Loucy (cell line): ENCODE measurements around the gene CPT1B.

Source experiments
- H2AFZ ChIP-seq: fragments of 200-600 bp; sonication (generic); 2 replicates; pipeline ENCODE4 v1.6.0; 2016; ENCODE audit warnings: antibody characterized with exemption, mild to moderate bottlenecking, low read length, moderate library complexity
- H3F3A ChIP-seq: fragments of 200-600 bp; 2 replicates; pipeline ENCODE4 v1.6.0; 2016; ENCODE audit warnings: antibody characterized with exemption, low read depth, mild to moderate bottlenecking
- H3K27me3 ChIP-seq: fragments of 200-600 bp; sonication (generic); 2 replicates; pipeline ENCODE4 v1.6.1; 2014; ENCODE audit warnings: low read length, mild to moderate bottlenecking; ENCODE audit not compliant: insufficient read depth, poor library complexity, severe bottlenecking
- H3K36me3 ChIP-seq: fragments of 200-600 bp; sonication (generic); 2 replicates; pipeline ENCODE4 v1.6.1; 2016; ENCODE audit warnings: low read length; ENCODE audit not compliant: insufficient read depth
- H3K4me1 ChIP-seq: fragments of 200-600 bp; sonication (generic); 2 replicates; pipeline ENCODE4 v1.5.1; 2014; ENCODE audit warnings: low read length, mild to moderate bottlenecking; ENCODE audit not compliant: insufficient read depth, poor library complexity, severe bottlenecking
- H3K4me2 ChIP-seq: fragments of 200-600 bp; sonication (generic); 2 replicates; pipeline ENCODE4 v1.6.0; 2014; ENCODE audit warnings: antibody characterized with exemption, low read length, low read depth, mild to moderate bottlenecking; ENCODE audit not compliant: poor library complexity, severe bottlenecking
- H3K4me3 ChIP-seq: fragments of 200-600 bp; sonication (generic); 2 replicates; pipeline ENCODE4 v1.5.1; 2014; ENCODE audit warnings: low read length, mild to moderate bottlenecking, mixed read lengths; ENCODE audit not compliant: poor library complexity, severe bottlenecking
- H3K79me2 ChIP-seq: fragments of 200-600 bp; sonication (generic); 2 replicates; pipeline ENCODE4 v1.6.1; 2014; ENCODE audit warnings: low read length; ENCODE audit not compliant: insufficient read depth
- H3K9ac ChIP-seq: fragments of 200-600 bp; sonication (generic); 2 replicates; pipeline ENCODE4 v1.6.0; 2014; ENCODE audit warnings: mild to moderate bottlenecking, low read depth, low read length, moderate library complexity; ENCODE audit not compliant: poor library complexity, severe bottlenecking
- H3K9me2 ChIP-seq: fragments of 200-600 bp; sonication (generic); replicated peaks from 2 replicates; pipeline ENCODE4 v1.6.1; 2016; ENCODE audit warnings: low read depth, low read length, mixed read lengths
- H3K9me3 ChIP-seq: fragments of 200-600 bp; sonication (generic); 2 replicates; pipeline ENCODE4 v1.6.1; 2014; ENCODE audit warnings: mild to moderate bottlenecking, antibody characterized with exemption, low read length, low read depth; ENCODE audit not compliant: insufficient read depth
- H4K20me1 ChIP-seq: fragments of 200-600 bp; sonication (generic); 2 replicates; pipeline ENCODE4 v1.6.0; 2014; ENCODE audit warnings: antibody characterized with exemption, low read length, mild to moderate bottlenecking; ENCODE audit not compliant: insufficient read depth, poor library complexity, severe bottlenecking
- CTCF ChIP-seq: fragments of 200-600 bp; sonication (generic); conservative IDR thresholded peaks from 2 replicates; pipeline ENCODE4 v1.5.1; 2014; ENCODE audit warnings: mild to moderate bottlenecking, antibody characterized with exemption, low read length
- EZH2phosphoT487 ChIP-seq: fragments of 200-600 bp; IDR thresholded peaks from 2 replicates; pipeline ENCODE4 v1.6.1; 2018; ENCODE audit warnings: antibody characterized with exemption, mild to moderate bottlenecking, moderate library complexity, borderline replicate concordance

Gene CPT1B

GRCh38 chr22:50577697-50577986 lies 585 bp downstream of the CPT1B start:
- Histone ChIP-seq H3F3A (no peaks in the 10 kb centered on the region), H2AFZ (no peak overlapping the region), H3K9ac (no peak overlapping the region), H3K9me2 (no peaks in the 10 kb centered on the region), H3K9me3 (no peaks in the 10 kb centered on the region), H3K4me1 (peaks cover 12% of the 10 kb centered on the region), H4K20me1 (no peaks in the 10 kb centered on the region), H3K4me3 (no peak overlapping the region), H3K27me3 (no peaks in the 10 kb centered on the region), H3K79me2 (peaks cover 16% of the 10 kb centered on the region), H3K36me3 (no peaks in the 10 kb centered on the region), H3K4me2 (no peak overlapping the region)
- no peak for TF ChIP-seq CTCF
- TF ChIP-seq EZH2phosphoT487 = no peak

- no peak overlapping the region for H3K4me2 ChIP-seq
- peaks cover 15% of the 10 kb centered on the region for H3K79me2 ChIP-seq
- TF ChIP-seq CTCF (no peak), EZH2phosphoT487 (no peak)
- H3F3A ChIP-seq = no peaks in the 10 kb centered on the region
- H3K4me1 ChIP-seq = peaks cover 12% of the 10 kb centered on the region
- no peak overlapping the region for H3K4me3 ChIP-seq
- H3K9me2 ChIP-seq = no peaks in the 10 kb centered on the region
- H2AFZ ChIP-seq = no peak overlapping the region
- H3K27me3 ChIP-seq = no peaks in the 10 kb centered on the region
- H3K9ac ChIP-seq = no peak overlapping the region
- H3K9me3 ChIP-seq = no peaks in the 10 kb centered on the region
- no peaks in the 10 kb centered on the region for H3K36me3 ChIP-seq
- no peaks in the 10 kb centered on the region for H4K20me1 ChIP-seq
These were observed 1.2 kb downstream of the CPT1B start for GRCh38 chr22:50576806-50577696.

GRCh38 chr22:50576070-50576469 lies 2.2 kb downstream of the CPT1B start:
- Histone ChIP-seq H4K20me1 (no peaks in the 10 kb centered on the region), H3K36me3 (peaks cover 2% of the 10 kb centered on the region; the same call in 1 of the 2 replicates), H2AFZ (no peak overlapping the region)

More at GRCh38 chr22:50576070-50576469, 2.2 kb downstream of the CPT1B start:
- Histone ChIP-seq H3K4me3 (no peak overlapping the region), H3K9me3 (no peaks in the 10 kb centered on the region), H3K79me2 (peaks cover 5% of the 10 kb centered on the region), H3K9me2 (no peaks in the 10 kb centered on the region), H3K27me3 (no peaks in the 10 kb centered on the region), H3K4me1 (peaks cover 7% of the 10 kb centered on the region), H3F3A (no peaks in the 10 kb centered on the region), H3K4me2 (no peak overlapping the region), H3K9ac (no peak overlapping the region)
- TF ChIP-seq CTCF = peak; percentile 54
- no peak for TF ChIP-seq EZH2phosphoT487
